CD1c-positive myeloid dendritic cell (primary cell): ENCODE data around the gene TXLNA.

Experiments used
- DNase-seq: peaks from one replicate; pipeline ENCODE4 v3.0.0-alpha.2; 2016; ENCODE audit errors: extremely low spot score

Gene TXLNA

GRCh38 chr1:32208891-32209328 is 29.4 kb downstream of the TXLNA start, which contains the start of gene DCDC2B:
TSS of gene DCDC2B (plus strand) at chr1:32209089. CDS start at chr1:32209094, 5 bp downstream.
- no peak for DNase-seq

DNA sequence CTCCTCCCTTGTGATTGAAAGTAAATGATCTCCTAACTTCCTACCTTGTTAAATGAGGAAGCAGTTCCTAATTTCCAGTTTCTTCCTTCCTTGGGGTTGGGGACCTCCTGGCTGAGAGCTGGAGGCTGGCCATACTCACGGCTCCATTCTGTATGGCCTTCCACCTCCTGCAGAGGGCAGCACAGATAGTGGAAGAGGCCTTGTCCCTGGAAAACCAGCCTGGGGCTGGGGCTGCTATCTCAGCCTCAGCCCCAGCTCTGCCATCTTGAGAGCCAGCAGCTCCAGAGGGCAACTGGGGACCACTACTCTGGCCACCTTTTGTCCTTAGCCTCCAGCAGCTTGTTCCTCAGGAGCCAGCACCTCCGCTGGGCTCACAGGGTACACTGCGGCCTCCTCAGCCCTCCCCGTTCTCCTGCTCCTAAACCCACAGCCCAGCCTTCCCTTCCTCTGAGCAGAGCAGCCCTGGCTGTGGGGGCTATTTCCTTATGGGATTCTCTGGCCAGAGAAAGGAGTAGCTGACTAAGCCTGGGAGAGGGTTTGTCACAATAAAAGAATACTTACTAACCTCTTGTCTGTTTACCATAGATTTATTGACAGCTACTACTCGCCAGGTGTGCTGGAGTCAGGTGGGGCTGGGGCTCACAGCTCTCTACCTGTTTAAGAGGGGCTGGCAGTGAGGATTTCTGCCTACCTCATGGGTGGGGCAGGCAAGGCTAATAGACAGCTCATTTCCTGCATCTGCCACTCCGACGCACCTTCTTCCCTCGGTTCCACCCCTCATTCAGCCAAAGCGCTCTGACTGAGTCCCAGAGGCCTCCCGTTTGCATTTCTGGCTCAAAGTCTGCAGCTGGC is 36.4 kb downstream of the TXLNA start:
- peak; percentile 65 for DNase-seq

DNA sequence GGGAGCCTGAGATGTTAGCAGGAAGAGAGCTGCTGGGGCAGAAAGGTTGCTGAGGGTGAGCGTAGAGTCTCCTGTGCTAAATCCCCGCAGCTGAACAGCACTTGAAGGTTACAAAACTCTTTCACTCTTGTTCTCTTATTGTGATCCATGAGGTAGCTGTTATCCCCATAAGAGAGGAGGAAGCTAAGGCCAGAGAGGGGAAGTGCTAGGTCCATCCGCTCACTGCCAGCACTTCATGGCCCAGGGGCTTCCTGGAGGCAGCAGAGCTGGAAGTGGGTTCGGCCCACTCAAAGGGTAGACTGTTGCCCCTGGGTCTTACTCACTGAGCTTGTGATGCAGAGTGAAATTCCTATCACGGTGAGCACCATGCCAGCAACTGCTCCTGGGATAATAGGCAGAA is 37.1 kb downstream of the TXLNA start:
- peak; percentile 33 for DNase-seq

GRCh38 chr1:32219022-32219421 is 39.5 kb downstream of the TXLNA start:
- no peak for DNase-seq

DNA sequence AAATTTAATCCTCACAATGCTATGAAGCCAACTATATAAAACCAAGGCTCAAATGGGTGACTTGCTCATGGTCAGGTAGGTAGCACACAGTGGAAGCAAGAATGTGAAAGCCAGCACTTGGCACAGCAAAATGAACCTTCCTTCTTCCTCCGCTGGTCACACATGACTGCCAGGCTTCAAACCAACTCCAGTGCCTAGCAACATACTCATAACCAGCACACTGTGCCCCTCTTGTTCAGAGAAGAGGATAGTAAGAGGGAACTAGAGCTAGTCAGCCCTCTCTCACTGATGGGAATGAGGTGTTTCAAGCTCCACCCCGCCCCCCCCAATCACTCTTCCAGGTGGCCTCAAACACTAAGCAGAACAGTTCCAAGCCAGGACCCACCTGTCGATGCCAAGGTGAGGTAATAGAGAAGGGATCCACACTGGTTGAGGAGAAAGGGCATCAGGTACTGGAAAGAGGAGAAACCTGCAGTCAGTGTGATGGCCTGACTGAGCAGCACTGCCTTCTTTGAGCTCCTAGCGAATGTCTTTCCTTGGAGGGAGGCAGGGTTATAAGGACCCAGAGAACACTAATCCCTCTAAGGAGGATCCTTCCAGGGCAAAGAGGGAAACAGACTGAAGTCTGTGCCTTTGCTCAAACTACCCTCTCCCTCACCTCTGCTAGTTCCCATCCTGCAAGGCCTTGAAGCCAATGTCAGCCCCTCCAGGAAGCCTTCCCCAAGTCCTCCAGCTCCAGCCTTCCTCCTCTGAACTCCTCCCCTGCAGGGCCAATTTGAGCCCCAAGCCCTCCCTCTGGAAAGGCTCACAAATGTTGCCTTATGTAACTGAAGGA is 41.5 kb downstream of the TXLNA start:
- DNase-seq = no peak

DNA sequence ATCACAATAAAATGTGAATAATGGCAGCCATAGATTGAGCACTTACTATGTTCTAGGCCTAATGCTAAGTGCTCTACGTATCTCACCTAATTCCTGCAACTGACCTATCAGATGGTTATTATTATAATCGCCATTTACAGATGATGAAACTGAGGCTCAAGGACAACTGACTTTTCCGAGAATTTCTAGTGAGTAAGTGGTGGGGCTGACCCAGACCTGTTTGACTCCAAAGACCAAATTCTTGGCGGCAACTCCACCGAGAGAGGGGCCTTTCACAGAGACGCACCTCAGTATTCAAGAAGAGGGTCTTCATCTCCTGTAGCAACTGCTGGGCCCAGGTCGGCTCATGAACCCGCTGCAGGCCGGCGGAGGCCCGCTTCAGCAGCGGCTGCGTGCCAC is 42.1 kb downstream of the TXLNA start:
- no peak for DNase-seq

DNA sequence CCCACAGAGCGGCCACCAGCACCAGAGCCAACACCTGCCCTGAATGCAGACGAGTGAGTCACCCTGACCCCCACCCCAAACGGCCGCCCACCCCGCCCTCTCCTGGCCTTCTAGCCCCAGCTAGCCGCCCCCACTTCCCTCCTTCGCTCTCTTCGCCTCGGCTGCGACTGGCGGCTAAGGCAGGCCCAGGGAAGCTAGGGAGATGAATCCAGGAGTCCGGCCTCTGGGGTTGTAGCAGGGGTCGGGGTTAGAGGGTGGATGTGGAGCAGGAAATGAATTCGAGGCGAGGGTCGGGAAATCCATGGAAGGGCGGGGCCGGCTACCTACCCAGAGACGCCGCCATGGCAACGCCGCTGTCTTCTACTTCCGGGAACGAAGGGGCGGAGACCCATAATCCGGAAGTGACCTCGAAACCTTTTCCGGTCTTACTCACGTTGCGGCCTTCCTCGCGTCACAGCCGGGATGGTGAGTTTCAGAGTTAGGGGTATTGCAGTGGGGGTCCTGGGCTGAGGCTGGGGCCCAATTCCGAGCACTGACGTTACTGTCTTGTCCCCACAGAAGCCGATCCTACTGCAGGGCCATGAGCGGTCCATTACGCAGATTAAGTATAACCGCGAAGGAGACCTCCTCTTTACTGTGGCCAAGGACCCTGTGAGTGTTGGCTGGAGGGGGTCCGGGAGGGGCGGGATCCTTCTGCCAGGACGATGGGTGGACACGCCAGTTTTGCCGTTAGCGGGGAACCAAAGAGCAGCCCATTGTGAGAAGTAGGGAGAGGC is 42.7 kb downstream of the TXLNA start, which contains the start of the genes EIF3I and TMEM234:
Gene EIF3I (plus strand): TSS at position 428 of the 776 bp plus-strand sequence. CDS start 35 bp downstream, at position 463.
Gene TMEM234 (minus strand): TSS at position 374 of the 776 bp plus-strand sequence. CDS start 31 bp downstream, at position 343.
- peak; percentile 97 for DNase-seq

DNA sequence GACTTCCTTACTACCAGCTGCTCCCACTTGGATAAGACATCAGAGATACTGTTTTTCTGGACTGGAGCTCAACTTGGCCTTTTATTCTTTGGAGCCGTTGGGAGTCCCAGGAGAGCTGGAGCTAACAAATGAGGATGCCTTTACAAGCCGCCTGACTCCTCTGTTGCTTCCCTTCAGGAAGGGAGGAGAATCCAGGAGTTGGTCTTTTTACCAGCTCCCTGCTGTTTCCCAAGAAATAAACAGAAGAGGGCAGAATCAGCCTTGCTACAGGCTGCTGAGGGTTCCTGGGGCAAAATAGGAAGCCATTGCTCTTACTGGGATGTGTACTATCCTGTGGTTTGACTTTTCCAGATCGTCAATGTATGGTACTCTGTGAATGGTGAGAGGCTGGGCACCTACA is 44.2 kb downstream of the TXLNA start:
- DNase-seq = no peak

DNA sequence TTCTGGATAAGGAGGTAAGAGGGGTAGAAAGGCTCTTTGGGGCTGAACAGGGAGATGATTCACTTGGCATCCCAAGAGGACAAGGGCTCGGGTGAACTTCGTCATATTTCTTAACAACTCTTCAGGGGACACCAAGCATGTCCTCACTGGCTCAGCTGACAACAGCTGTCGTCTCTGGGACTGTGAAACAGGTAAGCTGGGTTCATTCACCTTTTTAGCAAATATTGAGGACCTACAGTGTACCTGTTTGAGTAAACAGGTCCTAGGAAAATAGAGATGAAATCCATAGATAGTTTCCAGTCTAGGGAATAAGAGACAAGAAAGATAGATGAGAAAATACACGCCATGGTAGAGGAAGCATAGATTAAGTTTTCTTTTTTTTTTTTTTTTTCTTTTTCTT is 44.8 kb downstream of the TXLNA start:
- no peak for DNase-seq

GRCh38 chr1:32228771-32229170 is 49.3 kb downstream of the TXLNA start:
- DNase-seq = no peak

GRCh38 chr1:32231843-32232432 is 52.5 kb downstream of the TXLNA start:
- no peak for DNase-seq

GRCh38 chr1:32232558-32233304 is 53.3 kb downstream of the TXLNA start:
- DNase-seq = no peak

DNA sequence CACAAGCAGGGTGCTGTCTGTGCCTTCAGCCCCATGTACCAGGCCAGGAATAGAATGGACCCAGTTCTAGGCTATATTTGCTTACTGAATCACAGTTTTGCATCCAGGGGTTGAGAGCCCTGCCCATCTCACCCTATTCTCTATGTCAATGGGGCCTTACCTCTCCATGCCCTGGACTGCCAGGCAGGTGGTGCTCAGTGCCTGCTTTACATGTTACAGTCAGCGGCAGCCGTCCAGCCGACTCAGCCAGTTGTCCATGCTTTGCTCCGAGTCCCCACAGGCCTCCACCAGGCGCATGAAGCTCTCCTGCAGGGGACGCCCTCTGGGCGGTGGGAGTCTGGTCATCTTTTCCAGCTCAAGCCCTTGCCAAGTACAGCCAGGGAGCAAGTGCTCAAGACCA is 55.3 kb downstream of the TXLNA start:
- no peak for DNase-seq

DNA sequence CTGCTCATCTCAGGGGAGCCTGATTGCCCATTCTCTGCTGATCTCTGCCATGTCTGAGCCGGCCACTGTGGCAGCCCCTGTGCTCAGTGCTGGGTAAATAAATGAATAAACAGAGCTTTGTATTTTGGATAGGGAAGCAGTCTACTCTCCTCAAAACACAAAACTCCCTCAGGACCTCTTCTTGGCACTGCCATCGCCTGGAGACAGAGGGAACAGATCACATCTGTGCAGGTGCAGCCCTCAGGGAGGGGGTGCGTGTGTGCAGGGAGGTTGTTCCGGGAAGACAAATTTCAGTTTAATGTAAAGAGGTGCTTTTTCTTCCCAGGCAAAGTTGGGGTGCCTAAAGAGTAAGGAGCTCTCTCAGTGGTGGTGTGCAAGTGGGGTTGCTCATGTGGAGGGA is 59.9 kb downstream of the TXLNA start:
- DNase-seq = no peak

DNA sequence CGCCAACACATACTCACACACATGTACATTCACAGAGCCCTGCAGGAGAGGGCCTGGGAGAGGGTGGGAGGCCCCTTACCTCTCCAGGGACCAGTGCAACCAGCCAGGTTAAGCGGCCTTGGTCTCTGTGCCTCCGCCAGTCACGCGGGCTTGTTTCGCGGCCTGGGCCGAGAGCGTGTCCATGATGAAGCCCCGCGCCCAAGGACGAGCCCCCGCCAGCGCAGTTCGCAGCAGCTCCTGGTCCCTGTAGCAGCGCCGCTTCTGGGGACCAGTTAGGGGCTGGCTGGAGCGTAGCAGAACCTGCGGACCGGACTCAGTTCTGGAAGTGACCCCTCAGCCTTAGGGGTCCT is 60.3 kb downstream of the TXLNA start:
- no peak for DNase-seq

DNA sequence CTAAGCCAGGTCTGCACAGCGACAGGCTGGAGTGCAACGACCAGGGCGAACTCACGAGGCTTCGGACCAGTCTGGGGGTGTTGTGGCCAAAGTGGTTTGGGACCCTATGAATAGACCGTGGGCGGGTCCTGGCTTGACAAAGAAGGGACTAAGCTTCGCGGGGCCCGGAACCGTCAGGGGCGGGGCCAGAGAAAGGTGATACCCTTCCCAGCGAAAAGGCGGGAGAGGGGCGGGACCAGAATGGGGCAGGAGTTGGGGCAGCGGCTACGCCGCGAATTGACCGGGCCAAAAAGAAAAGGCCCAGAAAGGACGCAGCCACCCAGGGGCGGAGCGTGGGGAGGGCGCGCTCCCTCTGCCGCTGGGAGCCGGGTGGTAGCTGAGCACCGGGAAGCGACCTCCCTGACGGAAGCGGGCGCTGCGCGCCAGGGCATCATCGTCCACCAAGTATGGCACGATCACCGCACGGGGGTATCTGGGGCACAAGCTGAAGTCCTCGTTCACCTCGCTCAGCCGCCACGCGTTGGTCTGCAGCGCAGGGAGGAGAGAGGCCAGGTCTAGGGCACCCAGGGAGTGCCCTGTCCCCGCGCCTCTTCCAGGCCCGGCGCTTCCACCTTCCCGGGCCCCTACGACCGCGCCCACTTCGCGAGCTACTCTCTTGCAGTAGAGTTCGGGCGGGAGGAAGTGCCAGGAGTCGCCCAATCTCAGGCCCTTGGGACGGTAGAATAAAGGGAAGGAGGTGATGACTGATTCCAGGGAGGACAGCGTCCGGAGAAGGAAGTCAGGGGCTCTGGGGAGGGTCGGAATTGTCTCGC is 60.9 kb downstream of the TXLNA start:
- peak; percentile 75 for DNase-seq

GRCh38 chr1:32241001-32241763 is 61.7 kb downstream of the TXLNA start:
- peak; percentile 29 for DNase-seq

DNA sequence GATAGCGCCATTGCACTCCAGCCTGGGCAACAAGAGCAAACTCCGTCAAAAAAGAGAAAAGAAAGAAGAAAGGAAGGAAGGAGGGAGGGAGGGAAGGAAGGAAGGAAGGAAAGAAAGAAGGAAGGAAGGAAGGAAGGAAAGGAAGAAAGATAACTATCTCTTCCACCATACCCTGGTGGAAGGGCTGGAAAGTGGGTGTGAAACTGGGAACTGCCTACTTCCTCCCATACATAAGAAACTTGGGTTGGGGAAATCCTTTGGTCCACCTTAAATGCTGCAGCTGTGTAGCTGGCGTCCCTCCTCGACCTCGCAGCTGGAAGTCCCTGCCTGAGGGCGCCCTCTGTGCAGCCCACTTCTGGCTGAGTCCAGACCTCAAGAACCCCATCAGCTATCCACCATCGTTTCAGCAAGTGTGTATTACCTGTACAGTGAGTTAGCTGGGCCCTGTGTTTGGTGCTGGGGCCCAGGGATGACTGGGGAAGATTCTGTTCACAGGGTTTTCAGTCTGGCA is 62.9 kb downstream of the TXLNA start:
- peak; percentile 45 for DNase-seq

- DNase-seq = no peak
Observed at GRCh38 chr1:32246888-32247273, 67.4 kb downstream of the TXLNA start, which contains the start of gene FAM167B. TSS of gene FAM167B (plus strand) at chr1:32247222. CDS start at chr1:32247422, 200 bp downstream.
